HCT116 (cell line): ENCODE measurements around the gene BPIFB4. TPM values are rescaled to one million over a fixed set of nuclear protein-coding genes. Genes with fewer than 3 reads are reported as not detected.

Source experiments
- ATAC-seq: fragments of 200-7000 bp; cut with Tn5 transposase; 2 replicates; pipeline ENCODE4 v1.9.1; 2020; ENCODE audit warnings: mild to moderate bottlenecking, moderate library complexity
- BruUV-seq: library from RNA; stranded (reverse); fragments of 400-500 nt; replicated peaks from 2 replicates; lab custom pipeline; 2021; lab: Mats Ljungman, UMichigan
- CTCF ChIA-PET: fragments of 300-600 bp; sonication (Branson Sonifier 250); formaldehyde crosslinking; loops from one replicate; lab custom pipeline; 2021; ENCODE audit warnings: antibody characterized with exemption; lab: Charles Lee
- POLR2A ChIA-PET: fragments of 300-600, 350-600 bp; sonication (Branson Sonifier 250); formaldehyde crosslinking; loops from one replicate; lab custom pipeline; 2021; ENCODE audit warnings: antibody characterized with exemption; lab: Charles Lee
- RAD21 ChIA-PET, 2 experiments: fragments of 300-600 bp; sonication (Branson Sonifier 250); formaldehyde crosslinking; loops; one replicate each; lab custom pipeline; 2023; ENCODE audit warnings: low total read pairs in 2 of 2; ENCODE audit not compliant: uncharacterized antibody in 2 of 2, unreplicated experiment in 2 of 2, low non-redundant PET in 1 of 2; lab: Charles Lee
- DNase-seq: peaks from one replicate; pipeline ENCODE4 v3.0.0-alpha.2; 2010; ENCODE audit warnings: low read depth, low spot score
- H2AFZ ChIP-seq: fragments of 200-600 bp; shearing (Covaris generic), sonication (generic); 2 replicates; pipeline ENCODE4 v1.6.1; 2017; ENCODE audit warnings: low read depth, mixed run types, mixed read lengths, antibody characterized with exemption, low read length; ENCODE audit not compliant: poor library complexity, severe bottlenecking
- H3K27ac ChIP-seq: 2 replicates; pipeline ENCODE4 v1.5.1; 2012; ENCODE audit warnings: low read depth, low read length
- H3K27me3 ChIP-seq: fragments of 200-600 bp; sonication (generic); 2 replicates; pipeline ENCODE4 v1.6.1; 2016; ENCODE audit warnings: mixed run types, low read length, mixed read lengths; ENCODE audit not compliant: insufficient read depth
- H3K36me3 ChIP-seq, 2 experiments: fragments of 200-500 bp in 1 of 2; fragments of 200-600 bp in 1 of 2; sonication (Bioruptor generic) in 1 of 2; sonication (generic) in 1 of 2; 2 replicates each; pipeline versions ENCODE4 v1.5.1 to v1.6.1; 2014 to 2016; ENCODE audit warnings: low read length in 2 of 2, inconsistent platforms in 1 of 2, mixed read lengths in 1 of 2, mixed run types in 1 of 2; ENCODE audit not compliant: insufficient read depth in 2 of 2, control insufficient read depth in 1 of 2
- H3K4me1 ChIP-seq, 2 experiments: fragments of 200-600 bp in 1 of 2; sonication (generic) in 1 of 2; 2 replicates each; pipeline versions ENCODE4 v1.5.1 to v1.6.1; 2012 to 2017; ENCODE audit warnings: low read length in 2 of 2, inconsistent platforms in 1 of 2, mild to moderate bottlenecking in 1 of 2, mixed read lengths in 1 of 2, mixed run types in 1 of 2, moderate library complexity in 1 of 2; ENCODE audit not compliant: insufficient read depth in 2 of 2, control insufficient read depth in 1 of 2
- H3K4me2 ChIP-seq: fragments of 200-600 bp; sonication (generic); 2 replicates; pipeline ENCODE4 v1.6.1; 2017; ENCODE audit warnings: mixed run types, low read length, mixed read lengths
- H3K4me3 ChIP-seq, 2 experiments: fragments of 200-600 bp in 1 of 2; sonication (generic) in 1 of 2; replicated peaks in 1 of 2; 2 replicates each; pipeline ENCODE4 v1.5.1; 2011 to 2016; ENCODE audit warnings: low read length in 2 of 2, control low read depth in 1 of 2, low read depth in 1 of 2, mild to moderate bottlenecking in 1 of 2, mixed read lengths in 1 of 2, mixed run types in 1 of 2
- H3K79me2 ChIP-seq: fragments of 200-600 bp; sonication (generic); 2 replicates; pipeline ENCODE4 v1.6.1; 2017; ENCODE audit warnings: mild to moderate bottlenecking, mixed run types, low read length, moderate library complexity, mixed read lengths; ENCODE audit not compliant: insufficient read depth
- H3K9ac ChIP-seq: fragments of 200-600 bp; sonication (generic); 2 replicates; pipeline ENCODE4 v1.6.1; 2016; ENCODE audit warnings: low read length, mixed read lengths
- H3K9me2 ChIP-seq: fragments of 200-600 bp; sonication (generic), shearing (Covaris generic); 2 replicates; pipeline ENCODE4 v1.6.1; 2017; ENCODE audit warnings: mixed run types, mild to moderate bottlenecking, moderate library complexity; ENCODE audit not compliant: insufficient read depth
- H3K9me3 ChIP-seq, 2 experiments: fragments of 200-500 bp in 1 of 2; fragments of 200-600 bp in 1 of 2; sonication (Bioruptor generic) in 1 of 2; sonication (generic) in 1 of 2; 2 replicates each; pipeline ENCODE4 v1.6.1; 2014 to 2017; ENCODE audit warnings: low read length in 2 of 2, mixed read lengths in 2 of 2, inconsistent platforms in 1 of 2, low read depth in 1 of 2, mild to moderate bottlenecking in 1 of 2, mixed run types in 1 of 2, moderate library complexity in 1 of 2; ENCODE audit not compliant: control insufficient read depth in 1 of 2, insufficient read depth in 1 of 2
- H4K20me1 ChIP-seq: fragments of 200-600 bp; sonication (generic), shearing (Covaris generic); 2 replicates; pipeline ENCODE4 v1.6.1; 2017; ENCODE audit warnings: mixed run types, mild to moderate bottlenecking, moderate library complexity; ENCODE audit not compliant: insufficient read depth
- ATF3 ChIP-seq: IDR thresholded peaks from 2 replicates; pipeline ENCODE4 v1.6.1; 2012
- ELF1 ChIP-seq: IDR thresholded peaks from 2 replicates; pipeline ENCODE4 v1.6.1; 2012; ENCODE audit warnings: low read depth, borderline replicate concordance
- EZH2phosphoT487 ChIP-seq: fragments of 200-600 bp; IDR thresholded peaks from 2 replicates; pipeline ENCODE4 v1.6.1; 2018; ENCODE audit warnings: antibody characterized with exemption, borderline replicate concordance
- JUND ChIP-seq: IDR thresholded peaks from 2 replicates; pipeline ENCODE4 v1.6.1; 2012
- REST ChIP-seq: IDR thresholded peaks from 2 replicates; pipeline ENCODE4 v1.6.1; 2012; ENCODE audit warnings: low read depth
- SIN3A ChIP-seq: IDR thresholded peaks from 2 replicates; pipeline ENCODE4 v1.6.1; 2012; ENCODE audit warnings: low read depth
- SP1 ChIP-seq: IDR thresholded peaks from 2 replicates; pipeline ENCODE4 v1.6.1; 2012; ENCODE audit warnings: low read depth
- YY1 ChIP-seq: IDR thresholded peaks from 2 replicates; pipeline ENCODE4 v1.6.1; 2011; ENCODE audit warnings: low read length, low read depth, moderate library complexity, mild to moderate bottlenecking; ENCODE audit not compliant: insufficient replicate concordance; ENCODE audit errors: extremely low read depth
- ZFX ChIP-seq: fragments of 450-650 bp; IDR thresholded peaks from 2 replicates; pipeline ENCODE4 v1.6.1; 2017
- intact Hi-C: fragments of 100-400 bp; cut with micrococcal nuclease; formaldehyde crosslinking; loops from 2 replicates; pipeline ENCODE4 v1.10.0; 2022
- total RNA-seq: library from RNA; stranded (reverse); gene quantifications from one replicate; pipeline ENCODE4 v1.2.1, GENCODE V29; 2021; ENCODE audit not compliant: unreplicated experiment

Gene BPIFB4
- total RNA-seq, 1 experiment from 2014 or later: not detected

- no peak overlapping the region for H3K9ac ChIP-seq
- DNase-seq (no peak), ATAC-seq (no peak)
- no peak overlapping the region for H3K27ac ChIP-seq
- H3K4me2 ChIP-seq: no peak overlapping the region
- no TSS peak for BruUV-seq
- TF ChIP-seq ZFX: no peak
- no peak for TF ChIP-seq ELF1
- no peak for TF ChIP-seq EZH2phosphoT487
- no peak for TF ChIP-seq SIN3A
- TF ChIP-seq JUND: no peak
- TF ChIP-seq REST: no peak
- TF ChIP-seq YY1: no peak
- TF ChIP-seq ATF3: no peak
- no peak for TF ChIP-seq SP1
- H3K36me3 ChIP-seq: no peaks in the 10 kb centered on the region
- H2AFZ ChIP-seq: no peak overlapping the region
- no peak overlapping the region for H3K4me3 ChIP-seq
- H3K79me2 ChIP-seq: no peaks in the 10 kb centered on the region
- CTCF ChIA-PET: no interaction called here
- POLR2A ChIA-PET: no interaction called here
- RAD21 ChIA-PET: no interaction called here
- peaks cover 20% of the 10 kb centered on the region; the same call in 1 of the 2 replicates for H3K27me3 ChIP-seq
- no peaks in the 10 kb centered on the region for H3K4me1 ChIP-seq
- no peaks in the 10 kb centered on the region for H3K9me3 ChIP-seq
- H4K20me1 ChIP-seq: no peaks in the 10 kb centered on the region
- no peaks in the 10 kb centered on the region for H3K9me2 ChIP-seq
- intact Hi-C loops: no loop called here
Observed at GRCh38 chr20:33145521-33145920, 66.1 kb downstream of the BPIFB4 start.
